ENCODE results near the gene KIF2A.

Gene KIF2A

DNA sequence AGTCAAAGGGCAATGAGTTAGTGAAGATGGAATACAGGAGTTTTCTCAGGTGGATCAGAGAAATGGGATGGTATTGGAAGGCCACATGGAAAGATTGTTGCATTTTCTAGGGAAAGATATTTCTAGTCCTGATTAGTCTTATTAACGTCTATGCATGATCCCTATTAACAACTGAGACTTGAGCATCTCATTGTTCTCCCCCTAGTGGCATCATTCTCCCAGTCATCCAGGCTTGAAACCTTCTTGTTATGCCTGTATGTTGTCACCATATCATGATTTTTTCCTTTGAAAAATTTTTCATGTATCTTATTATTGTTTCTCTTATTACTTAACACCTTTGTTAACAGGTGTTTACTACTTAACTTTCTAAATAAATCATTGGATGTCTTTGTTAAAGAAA lies 34.4 kb downstream of the KIF2A start:
- Histone ChIP-seq H3K79me2 (ENCODE audit: low read length) (peaks cover 71% of the 10 kb centered on the region), H3K9ac (ENCODE audit: low read length) (no peak overlapping the region), H3F3A (ENCODE audit: insufficient read depth, low read length) (0 out of 2 replicates have a peak, but pooled peaks cover 10% of the 10 kb centered on the region), H3K4me3 (ENCODE audit: low read length) (no peak overlapping the region), H3K9me3 (replicated peaks; ENCODE audit: insufficient read depth, low read length) (no peaks in the 10 kb centered on the region), H4K20me1 (ENCODE audit: insufficient read depth, low read length) (peaks cover 4% of the 10 kb centered on the region; the same call in 1 of the 2 replicates), H3K27ac (ENCODE audit: low read length) (no peak overlapping the region), H3K4me2 (ENCODE audit: low read depth, low read length) (no peak overlapping the region), H2AFZ (ENCODE audit: low read length) (no peak overlapping the region), H3K4me1 (ENCODE audit: low read length) (peaks cover 22% of the 10 kb centered on the region), H3K36me3 (replicated peaks; ENCODE audit: insufficient read depth, low read length) (no peaks in the 10 kb centered on the region), H3K27me3 (replicated peaks; ENCODE audit: insufficient read depth, low read length) (no peaks in the 10 kb centered on the region), H3K9me2 (replicated peaks; ENCODE audit: insufficient read depth, low read length) (no peaks in the 10 kb centered on the region)
- no peak for DNase-seq
- TF ChIP-seq EZH2 (optimal IDR thresholded peaks at IDR 0.05; ENCODE audit: low read depth, low read length) (no peak), EZH2phosphoT487 (IDR thresholded peaks at IDR 0.05; ENCODE audit: low read length) (no peak)
- TF ChIP-seq, protein P1, sequence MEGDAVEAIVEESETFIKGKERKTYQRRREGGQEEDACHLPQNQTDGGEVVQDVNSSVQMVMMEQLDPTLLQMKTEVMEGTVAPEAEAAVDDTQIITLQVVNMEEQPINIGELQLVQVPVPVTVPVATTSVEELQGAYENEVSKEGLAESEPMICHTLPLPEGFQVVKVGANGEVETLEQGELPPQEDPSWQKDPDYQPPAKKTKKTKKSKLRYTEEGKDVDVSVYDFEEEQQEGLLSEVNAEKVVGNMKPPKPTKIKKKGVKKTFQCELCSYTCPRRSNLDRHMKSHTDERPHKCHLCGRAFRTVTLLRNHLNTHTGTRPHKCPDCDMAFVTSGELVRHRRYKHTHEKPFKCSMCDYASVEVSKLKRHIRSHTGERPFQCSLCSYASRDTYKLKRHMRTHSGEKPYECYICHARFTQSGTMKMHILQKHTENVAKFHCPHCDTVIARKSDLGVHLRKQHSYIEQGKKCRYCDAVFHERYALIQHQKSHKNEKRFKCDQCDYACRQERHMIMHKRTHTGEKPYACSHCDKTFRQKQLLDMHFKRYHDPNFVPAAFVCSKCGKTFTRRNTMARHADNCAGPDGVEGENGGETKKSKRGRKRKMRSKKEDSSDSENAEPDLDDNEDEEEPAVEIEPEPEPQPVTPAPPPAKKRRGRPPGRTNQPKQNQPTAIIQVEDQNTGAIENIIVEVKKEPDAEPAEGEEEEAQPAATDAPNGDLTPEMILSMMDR (IDR thresholded peaks at IDR 0.05; ENCODE audit: low read length): peak; percentile 21; the same call in 1 of the 2 replicates

DNA sequence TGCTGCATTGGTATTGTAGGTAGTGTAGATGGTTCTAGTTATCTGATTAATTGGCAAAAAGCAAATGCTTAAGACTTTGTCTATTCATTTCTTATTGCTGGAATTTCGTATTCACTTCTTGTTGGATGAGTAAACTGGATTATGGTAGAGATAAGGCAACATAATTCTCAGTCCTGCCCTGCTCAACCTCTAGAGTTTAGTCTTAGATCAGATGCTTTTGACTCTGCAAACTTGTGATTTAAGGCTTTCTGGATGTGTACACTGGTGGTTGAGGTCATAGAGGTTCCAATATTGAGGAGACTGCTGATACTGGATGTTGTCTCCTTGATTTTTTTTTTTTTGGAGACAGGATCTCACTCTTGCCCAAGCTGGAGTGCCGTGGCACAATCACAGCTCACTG lies 35.0 kb downstream of the KIF2A start:
- no peaks in the 10 kb centered on the region for H3K9me3 ChIP-seq (replicated peaks; ENCODE audit: insufficient read depth, low read length)
- no peaks in the 10 kb centered on the region for H3K36me3 ChIP-seq (replicated peaks; ENCODE audit: insufficient read depth, low read length)
- no peak overlapping the region for H2AFZ ChIP-seq (ENCODE audit: low read length)
- H4K20me1 ChIP-seq (ENCODE audit: insufficient read depth, low read length): peaks cover 4% of the 10 kb centered on the region; the same call in 1 of the 2 replicates
- DNase-seq: no peak
- no peak overlapping the region for H3K4me3 ChIP-seq (ENCODE audit: low read length)
- H3K79me2 ChIP-seq (ENCODE audit: low read length): peaks cover 71% of the 10 kb centered on the region
- H3K4me2 ChIP-seq (ENCODE audit: low read depth, low read length): no peak overlapping the region; the same call in 1 of the 2 replicates
- no peak overlapping the region for H3K9ac ChIP-seq (ENCODE audit: low read length)
- 0 out of 2 replicates have a peak, but pooled peaks cover 10% of the 10 kb centered on the region for H3F3A ChIP-seq (ENCODE audit: insufficient read depth, low read length)
- no peak overlapping the region for H3K27ac ChIP-seq (ENCODE audit: low read length)
- H3K9me2 ChIP-seq (replicated peaks; ENCODE audit: insufficient read depth, low read length): no peaks in the 10 kb centered on the region
- TF ChIP-seq EZH2phosphoT487 (IDR thresholded peaks at IDR 0.05; ENCODE audit: low read length): no peak
- H3K4me1 ChIP-seq (ENCODE audit: low read length): peaks cover 22% of the 10 kb centered on the region
- no peaks in the 10 kb centered on the region for H3K27me3 ChIP-seq (replicated peaks; ENCODE audit: insufficient read depth, low read length)

DNA sequence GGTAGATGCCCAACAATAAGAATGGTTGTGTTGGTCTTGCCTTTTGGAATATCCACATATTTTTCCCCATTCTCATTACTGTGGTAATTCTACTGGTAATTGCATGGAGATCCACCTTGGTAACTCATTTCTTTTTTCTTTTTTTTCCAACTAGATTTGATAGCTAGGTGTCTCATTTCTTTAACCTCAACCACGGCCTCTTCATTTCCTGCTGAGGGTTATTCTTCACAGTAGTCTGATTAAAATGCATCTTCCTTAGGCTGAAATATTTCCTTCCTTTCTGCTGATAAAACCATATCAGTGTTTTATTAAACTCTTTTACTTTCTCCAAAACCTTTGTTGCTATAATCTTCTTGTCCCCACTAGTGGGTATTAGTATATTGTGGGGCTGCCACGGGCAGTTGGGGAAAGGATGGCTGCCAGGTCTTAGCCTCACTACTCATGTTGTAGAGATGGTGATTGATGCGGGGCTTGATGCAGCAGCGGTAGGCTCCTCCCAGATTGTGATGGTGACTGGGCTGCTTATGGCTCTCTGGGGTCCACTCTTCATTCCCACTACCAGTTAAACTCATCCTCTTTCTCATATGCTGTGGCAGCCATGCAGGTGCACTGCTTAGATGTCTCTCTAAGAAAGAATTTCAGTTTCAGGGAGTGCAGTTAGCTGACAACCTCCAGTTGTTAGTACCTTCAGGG lies 35.9 kb downstream of the KIF2A start:
- TF ChIP-seq, protein P1 (IDR thresholded peaks at IDR 0.05; ENCODE audit: low read length): no peak
- no peak for TF ChIP-seq EZH2 (optimal IDR thresholded peaks at IDR 0.05; ENCODE audit: low read depth, low read length)
- no peak for TF ChIP-seq EZH2phosphoT487 (IDR thresholded peaks at IDR 0.05; ENCODE audit: low read length)
- Histone ChIP-seq H3K9me2 (replicated peaks; ENCODE audit: insufficient read depth, low read length) (no peaks in the 10 kb centered on the region), H3K36me3 (replicated peaks; ENCODE audit: insufficient read depth, low read length) (no peaks in the 10 kb centered on the region), H3K9ac (ENCODE audit: low read length) (no peak overlapping the region), H3K27ac (ENCODE audit: low read length) (peak overlapping the region; percentile 46; the same call in 1 of the 2 replicates), H3K9me3 (replicated peaks; ENCODE audit: insufficient read depth, low read length) (no peaks in the 10 kb centered on the region), H3K27me3 (replicated peaks; ENCODE audit: insufficient read depth, low read length) (no peaks in the 10 kb centered on the region), H3K4me3 (ENCODE audit: low read length) (no peak overlapping the region), H4K20me1 (ENCODE audit: insufficient read depth, low read length) (peaks cover 4% of the 10 kb centered on the region; the same call in 1 of the 2 replicates), H2AFZ (ENCODE audit: low read length) (no peak overlapping the region), H3F3A (ENCODE audit: insufficient read depth, low read length) (0 out of 2 replicates have a peak, but pooled peaks cover 10% of the 10 kb centered on the region), H3K4me1 (ENCODE audit: low read length) (peaks cover 22% of the 10 kb centered on the region), H3K79me2 (ENCODE audit: low read length) (peaks cover 74% of the 10 kb centered on the region), H3K4me2 (ENCODE audit: low read depth, low read length) (peak overlapping the region; percentile 17; the same call in 1 of the 2 replicates)
- peak; percentile 31 for DNase-seq

DNA sequence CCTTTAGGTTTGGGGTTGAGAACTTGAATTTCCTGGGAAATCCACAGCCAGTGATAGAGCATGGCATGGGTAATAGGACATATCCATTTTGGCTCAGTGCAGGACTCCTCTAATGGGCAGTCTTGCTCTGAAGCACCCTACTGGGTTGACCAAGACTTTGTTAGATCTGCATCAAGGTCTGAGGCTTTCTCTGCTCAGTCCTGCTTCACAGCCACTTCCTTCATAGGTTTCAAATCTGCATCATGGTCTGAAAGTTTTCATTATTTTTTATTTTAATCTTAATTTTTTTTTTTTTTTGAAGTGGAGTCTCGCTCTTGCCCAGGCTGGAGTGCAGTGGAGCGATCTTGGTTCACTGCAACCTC lies 36.5 kb downstream of the KIF2A start:
- Histone ChIP-seq H3F3A (ENCODE audit: insufficient read depth, low read length) (0 out of 2 replicates have a peak, but pooled peaks cover 10% of the 10 kb centered on the region), H3K9ac (ENCODE audit: low read length) (no peak overlapping the region), H3K27ac (ENCODE audit: low read length) (peak overlapping the region; percentile 46; the same call in 1 of the 2 replicates), H3K9me3 (replicated peaks; ENCODE audit: insufficient read depth, low read length) (no peaks in the 10 kb centered on the region), H4K20me1 (ENCODE audit: insufficient read depth, low read length) (peaks cover 4% of the 10 kb centered on the region; the same call in 1 of the 2 replicates), H3K4me2 (ENCODE audit: low read depth, low read length) (peak overlapping the region; percentile 17; the same call in 1 of the 2 replicates), H3K36me3 (replicated peaks; ENCODE audit: insufficient read depth, low read length) (no peaks in the 10 kb centered on the region), H3K9me2 (replicated peaks; ENCODE audit: insufficient read depth, low read length) (no peaks in the 10 kb centered on the region), H2AFZ (ENCODE audit: low read length) (no peak overlapping the region), H3K79me2 (ENCODE audit: low read length) (peaks cover 74% of the 10 kb centered on the region), H3K4me3 (ENCODE audit: low read length) (no peak overlapping the region), H3K27me3 (replicated peaks; ENCODE audit: insufficient read depth, low read length) (no peaks in the 10 kb centered on the region), H3K4me1 (ENCODE audit: low read length) (peaks cover 22% of the 10 kb centered on the region)
- DNase-seq: no peak
- no peak for TF ChIP-seq EZH2phosphoT487 (IDR thresholded peaks at IDR 0.05; ENCODE audit: low read length)
- TF ChIP-seq, protein P1 (IDR thresholded peaks at IDR 0.05; ENCODE audit: low read length): no peak

Data from MM.1S (cell line).